Hematopoietic multipotent progenitor cell treated with erythropoietin and hydrocortisone succinate and interleukin-3 and kit ligand, for 8 days (in vitro differentiated cells): Measurements from ENCODE around the gene FBXO17.
"Not testable (repeated sequence)": the region's sequence is repeated elsewhere in the genome, so short reads cannot be mapped to it uniquely, and the experiment has no call there.

Experiments
- DNase-seq: peaks from one replicate; pipeline ENCODE4 v3.0.0-alpha.2; 2015

The FBXO17 gene

DNA sequence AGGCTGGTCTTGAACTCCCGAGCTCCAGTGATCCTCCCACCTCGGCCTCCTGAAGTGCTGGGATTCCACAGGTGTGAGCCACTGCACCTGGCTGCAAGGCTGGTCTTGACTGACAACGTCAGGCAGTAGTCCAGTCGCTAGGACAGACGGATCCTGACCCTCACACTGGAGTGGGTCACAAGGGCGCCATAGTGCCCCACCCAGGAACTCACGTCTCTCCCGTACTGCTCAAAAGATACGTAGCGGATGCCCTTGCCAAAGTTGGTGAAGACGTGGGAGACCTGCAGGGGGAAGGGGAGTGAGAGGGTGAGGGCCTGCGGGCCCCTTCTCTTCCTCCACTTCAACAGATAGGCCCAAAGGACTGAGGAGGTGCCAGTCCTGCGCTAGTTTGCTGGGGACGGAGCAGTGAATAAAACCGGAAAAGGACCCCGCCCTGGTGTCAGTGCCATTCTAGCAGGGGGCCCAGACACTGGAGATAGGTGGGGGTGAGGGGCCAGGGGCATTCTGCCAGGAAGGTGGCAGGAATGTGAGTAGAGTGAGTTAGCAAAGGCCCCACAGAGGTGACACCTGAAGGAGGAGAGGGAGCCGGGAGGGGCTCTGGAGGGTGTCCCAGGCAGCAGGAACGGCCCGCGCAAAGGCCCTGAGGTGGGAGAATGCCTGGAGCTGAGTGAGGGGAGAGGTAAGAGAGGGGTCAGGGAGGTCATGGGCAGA is 32.9 kb downstream of the FBXO17 start:
- no peak for DNase-seq

DNA sequence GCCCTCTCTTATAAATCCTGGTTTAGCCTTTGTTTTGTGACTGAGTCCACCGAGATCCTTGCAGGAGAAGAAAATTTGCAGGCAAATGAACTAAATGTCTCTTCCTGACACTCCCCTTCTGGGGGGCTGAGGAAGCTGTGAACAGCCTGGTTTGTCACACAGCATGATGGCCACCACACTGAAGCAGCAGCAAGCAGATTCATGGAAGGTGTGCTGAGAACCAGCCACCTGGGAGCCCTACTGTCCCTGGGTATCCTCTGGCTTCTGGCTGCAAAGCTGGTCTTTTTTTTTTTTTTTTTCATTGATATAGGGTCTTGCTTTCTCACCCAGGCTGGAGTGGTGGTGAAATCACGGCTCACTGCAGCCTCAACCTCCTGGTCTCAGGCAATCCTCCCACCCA is 33.6 kb downstream of the FBXO17 start:
- DNase-seq = no peak

DNA sequence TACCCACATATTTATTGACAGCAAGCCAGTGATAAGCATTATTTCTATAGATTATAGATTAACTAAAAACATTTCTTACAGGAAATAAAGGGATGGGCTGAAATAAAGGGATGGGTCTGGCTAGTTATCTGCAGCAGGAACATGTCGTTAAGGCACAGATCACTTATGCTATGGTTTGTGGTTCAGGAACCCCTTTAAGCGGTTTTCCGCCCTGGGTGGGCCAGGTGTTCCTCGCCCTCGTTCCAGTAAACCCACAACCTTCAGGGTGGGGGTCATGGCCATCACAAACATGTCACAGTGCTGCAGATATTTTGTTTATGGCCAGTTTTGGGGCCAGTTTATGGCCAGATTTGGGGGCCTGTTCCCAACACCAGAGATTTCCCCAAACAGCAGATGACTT is 34.1 kb downstream of the FBXO17 start:
- DNase-seq = not testable (repeated sequence)

DNA sequence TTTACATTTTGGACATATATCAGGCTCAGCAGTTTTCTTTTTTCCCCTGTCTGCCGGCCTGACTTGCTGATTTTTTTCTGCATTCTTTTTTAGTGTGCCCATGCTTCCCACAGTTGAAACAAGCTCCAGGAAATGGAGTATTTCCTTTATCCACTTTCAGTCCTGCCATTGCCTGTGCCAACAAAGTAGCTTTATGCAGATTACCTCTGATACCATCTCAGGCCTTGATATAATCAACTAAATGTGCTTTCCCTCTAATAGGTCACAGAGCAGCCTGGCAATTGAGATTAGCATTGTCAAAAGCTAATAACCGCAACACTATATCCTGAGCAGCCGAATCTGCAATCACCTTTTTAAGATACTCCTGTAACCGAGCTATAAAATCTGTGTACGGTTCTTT is 35.6 kb downstream of the FBXO17 start:
- DNase-seq = no peak

DNA sequence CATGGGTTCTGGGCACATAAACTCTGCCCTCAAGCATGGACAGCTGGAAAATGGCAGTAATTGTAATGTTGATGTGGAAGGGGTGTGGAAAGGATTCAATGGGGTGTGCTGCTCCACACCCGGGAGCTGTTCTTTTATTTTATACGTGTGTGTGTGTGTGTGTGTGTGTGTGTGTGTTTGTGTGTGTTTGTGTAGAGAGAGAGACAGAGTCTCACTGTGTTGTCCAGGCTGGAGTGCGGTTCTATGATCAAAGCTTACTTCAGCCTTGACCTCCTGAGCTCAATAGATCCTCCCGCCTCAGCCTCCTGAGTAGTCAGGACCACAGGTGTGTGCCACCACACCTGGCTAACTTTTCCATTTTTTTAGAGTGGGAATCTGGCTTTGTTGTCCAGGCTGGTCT is 42.0 kb downstream of the FBXO17 start:
- no peak for DNase-seq

DNA sequence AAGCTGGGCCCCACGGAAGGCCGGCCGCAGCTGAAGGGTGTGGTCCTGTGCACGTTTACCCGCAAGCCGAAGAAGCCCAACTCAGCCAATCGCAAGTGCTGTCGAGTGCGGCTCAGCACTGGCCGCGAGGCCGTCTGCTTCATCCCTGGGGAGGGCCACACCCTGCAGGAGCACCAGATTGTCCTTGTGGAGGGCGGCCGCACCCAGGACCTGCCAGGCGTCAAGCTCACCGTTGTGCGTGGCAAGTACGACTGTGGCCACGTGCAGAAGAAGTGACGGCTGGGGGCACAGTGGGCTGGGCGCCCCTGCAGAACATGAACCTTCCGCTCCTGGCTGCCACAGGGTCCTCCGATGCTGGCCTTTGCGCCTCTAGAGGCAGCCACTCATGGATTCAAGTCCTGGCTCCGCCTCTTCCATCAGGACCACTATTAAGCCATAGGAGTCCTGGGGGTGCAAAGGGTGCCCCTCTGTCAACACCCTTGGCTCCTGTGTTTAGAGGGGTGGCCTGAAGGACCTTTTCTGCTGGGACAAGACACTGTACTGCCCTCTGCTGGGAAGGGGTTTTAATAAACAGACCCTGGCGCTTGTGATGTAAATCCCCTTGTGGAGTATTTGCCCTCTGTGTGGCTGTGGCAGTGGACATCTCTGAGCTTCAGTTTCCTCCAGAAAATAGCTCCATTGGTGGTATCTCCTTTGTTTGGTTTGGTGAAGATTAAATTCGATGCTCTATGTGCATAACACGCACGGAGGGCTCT is 42.9 kb downstream of the FBXO17 start:
- peak; percentile 69 for DNase-seq

DNA sequence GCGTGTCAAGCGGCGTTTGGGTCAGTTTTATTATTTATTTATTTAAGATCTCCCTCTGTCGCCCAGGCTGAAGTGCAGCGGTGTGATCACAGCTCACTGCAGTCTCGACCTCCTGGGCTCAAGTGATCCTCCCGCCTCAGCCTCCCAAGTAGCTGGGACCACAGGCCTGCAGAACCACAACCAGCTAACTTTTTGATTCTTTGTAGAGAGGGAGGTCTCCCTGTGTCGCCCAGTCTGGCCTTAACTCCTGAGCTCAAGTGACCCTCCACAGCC is 44.1 kb downstream of the FBXO17 start:
- no peak for DNase-seq

DNA sequence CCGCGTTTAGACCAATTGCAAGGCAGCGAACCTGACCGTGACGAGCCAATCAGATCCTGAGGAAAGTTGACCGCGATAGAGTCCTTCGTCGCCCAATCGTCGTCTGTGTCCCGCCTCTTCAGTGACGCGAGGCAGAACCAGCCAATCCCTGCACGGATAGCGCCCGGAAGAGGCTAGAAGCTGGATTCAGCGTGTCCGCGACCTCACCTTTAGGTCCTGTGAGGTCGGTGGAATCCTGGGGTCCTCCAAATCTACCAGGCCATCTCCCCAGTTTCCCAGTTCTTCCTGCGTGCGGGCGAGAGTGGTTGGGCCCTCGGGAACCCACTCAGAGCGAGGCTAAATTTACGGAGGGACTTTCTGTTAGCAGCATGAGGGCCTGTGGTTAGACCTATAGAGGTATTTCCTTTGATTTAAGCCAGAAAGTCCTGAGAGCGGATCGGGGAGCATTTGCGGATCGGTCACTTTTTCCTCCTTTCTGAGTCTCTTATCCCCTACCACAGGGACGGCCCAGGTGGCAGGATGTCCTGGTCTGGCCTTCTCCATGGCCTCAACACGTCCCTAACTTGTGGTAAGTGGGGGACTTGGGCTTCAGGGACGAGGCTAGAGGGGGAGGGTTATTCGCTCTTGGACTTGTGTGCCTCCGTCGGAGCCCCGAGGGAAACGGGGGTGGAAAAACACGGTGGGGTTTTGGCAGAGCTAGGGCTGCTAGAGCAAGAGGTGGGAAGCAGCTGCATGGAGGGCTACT is 44.6 kb downstream of the FBXO17 start, which contains the start of gene MRPS12:
Gene MRPS12, plus strand, starts transcription at position 169 of the 745 bp plus-strand sequence. Its CDS starts 351 bp downstream, at position 520.
- DNase-seq = peak; percentile 100

DNA sequence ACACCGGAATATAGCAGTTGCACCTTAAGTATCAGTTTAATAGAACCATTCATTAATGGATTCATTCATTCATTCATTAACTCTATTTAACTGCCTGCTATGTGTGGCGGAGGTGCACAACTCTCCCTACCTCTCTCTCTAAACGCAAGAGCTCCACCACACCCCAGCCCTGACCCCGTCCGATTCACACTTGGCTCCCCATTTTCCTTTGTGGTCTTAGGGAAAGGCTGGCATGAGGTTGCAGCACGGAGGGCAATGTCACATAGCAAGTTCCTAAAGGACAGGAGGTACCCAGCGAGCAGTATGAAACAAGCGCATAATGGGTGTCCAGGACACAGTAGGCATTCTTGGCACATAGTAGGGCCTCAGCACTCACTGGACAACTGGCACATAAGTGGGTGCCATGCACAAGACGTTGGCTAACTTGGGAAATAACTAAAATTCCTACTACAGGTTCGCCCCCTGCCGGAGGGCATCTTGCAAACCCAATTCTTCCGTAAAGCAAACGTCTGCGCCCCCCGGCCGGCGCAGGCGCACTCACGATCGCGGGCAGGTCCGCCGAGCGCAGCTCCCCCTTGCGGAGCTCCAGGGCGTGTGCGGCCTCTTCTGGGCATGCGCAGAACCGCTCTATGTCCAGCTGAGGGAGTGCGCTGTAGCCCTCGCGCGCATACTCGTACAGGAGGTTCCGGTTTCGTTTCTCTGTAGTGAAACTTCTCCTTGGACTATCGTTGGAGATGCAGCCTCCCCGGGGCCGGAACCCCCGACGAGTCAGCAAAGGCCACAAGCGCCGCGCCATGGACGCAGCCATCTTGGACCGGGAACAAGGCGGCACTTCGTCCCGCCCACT is 45.4 kb downstream of the FBXO17 start, which contains the start of gene SARS2:
Gene SARS2, minus strand, starts transcription at position 835 of the 847 bp plus-strand sequence. Its CDS starts 27 bp downstream, at position 808.
- DNase-seq = peak; percentile 95

DNA sequence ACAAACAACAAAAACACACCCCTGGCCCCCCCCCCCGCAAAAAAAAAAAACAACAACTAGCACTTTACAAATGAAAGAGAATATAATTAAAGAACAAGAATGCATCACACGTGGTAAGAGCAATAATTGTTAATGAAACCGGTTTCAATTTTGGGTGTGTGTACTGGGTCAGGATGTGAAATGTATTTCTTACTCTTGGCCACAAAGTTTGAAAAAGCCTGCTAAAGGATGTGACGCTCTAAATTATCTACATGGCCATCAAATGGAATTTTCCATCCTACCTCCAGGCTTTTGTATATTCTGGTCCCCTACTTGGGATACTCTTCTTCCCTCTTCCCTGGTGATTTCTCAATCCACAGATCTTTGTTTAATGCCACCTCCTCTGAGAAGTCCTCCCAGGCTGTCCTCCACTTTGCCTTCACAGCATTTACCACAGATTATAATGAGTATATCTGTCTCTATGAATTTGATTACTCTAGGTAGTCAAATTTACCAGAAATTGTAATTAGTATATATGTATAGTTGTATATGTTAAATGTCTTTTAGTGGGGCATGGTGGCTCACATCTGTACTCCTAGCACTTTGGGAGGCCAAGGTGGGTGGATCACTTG is 47.0 kb downstream of the FBXO17 start:
- no peak for DNase-seq

DNA sequence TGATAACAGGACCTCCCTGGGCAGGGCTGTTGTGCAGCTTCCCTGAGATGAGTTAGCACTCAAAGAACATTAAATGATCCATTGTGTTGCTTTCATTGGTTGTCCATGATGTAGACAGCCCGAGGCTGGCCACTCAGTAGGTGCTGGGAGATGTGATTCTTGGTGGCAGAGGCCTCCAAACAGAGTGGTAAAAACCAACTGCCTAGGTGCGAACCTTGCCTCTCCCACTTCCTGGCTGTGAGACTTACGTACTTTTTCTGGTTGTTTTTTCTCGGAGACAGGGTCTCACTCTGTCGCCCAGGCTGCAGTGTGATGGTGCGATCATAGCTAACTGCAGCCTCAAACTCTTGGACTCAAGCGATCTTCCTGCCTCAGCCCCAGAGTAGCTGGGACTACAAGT is 51.2 kb downstream of the FBXO17 start:
- DNase-seq = no peak

DNA sequence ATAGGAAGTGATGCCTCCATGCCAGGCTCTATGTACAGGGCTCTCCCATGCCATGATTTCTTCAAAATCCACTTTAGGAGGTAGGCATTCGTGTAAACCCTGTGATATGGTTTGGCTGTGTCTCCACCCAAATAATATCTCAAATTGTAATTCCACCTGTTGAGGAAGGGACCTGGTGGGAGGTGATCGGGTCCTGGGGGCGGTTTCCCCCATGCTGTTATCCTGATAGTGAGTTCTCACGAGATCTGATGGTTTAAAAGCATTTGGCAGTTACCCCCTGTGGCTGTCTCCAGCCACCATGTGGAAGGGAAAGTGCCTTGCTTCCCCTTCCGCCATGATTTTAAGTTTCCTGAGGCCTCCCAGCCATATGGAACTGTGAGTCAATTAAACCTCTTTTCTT is 53.1 kb downstream of the FBXO17 start:
- DNase-seq = peak; percentile 12

DNA sequence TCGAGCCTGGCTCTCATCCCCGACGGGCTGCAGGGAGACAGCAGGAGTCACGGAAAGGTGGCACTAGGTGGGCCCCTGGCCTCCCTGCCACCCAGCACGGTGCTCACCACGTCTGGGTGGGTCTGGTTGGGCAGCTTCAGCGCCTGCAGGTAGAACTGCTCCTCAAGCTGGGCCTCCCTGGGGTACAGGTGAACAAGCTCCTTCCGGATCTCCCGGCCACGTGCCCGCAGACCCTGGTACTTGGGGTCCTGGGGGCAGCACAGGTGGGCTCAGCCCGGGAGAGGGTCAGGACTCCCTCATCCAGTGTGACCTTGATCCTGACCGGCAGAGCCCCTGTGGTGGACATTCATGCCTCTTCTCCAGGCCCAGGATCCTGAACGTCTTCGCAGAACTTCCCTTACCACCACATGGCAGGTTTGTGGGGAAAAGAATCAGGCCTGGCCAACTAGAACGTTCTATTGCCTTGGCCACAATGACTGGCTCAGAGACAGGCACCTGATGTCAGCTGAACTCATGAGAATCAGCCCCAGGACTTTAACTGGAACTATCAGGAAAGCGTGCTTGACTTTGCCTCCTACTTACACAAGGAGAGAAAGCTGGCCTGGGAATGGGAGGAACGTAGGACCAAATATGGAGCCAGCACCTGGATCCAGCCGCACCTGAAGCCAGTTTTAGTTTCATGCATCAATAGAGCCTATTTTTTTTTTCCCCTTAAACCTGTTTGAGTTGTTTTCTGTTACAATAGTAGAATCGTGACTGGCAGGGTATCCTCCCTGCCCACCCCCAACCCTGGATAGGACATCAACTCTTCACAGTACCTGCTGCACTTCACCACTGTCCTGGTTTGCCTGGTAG is 53.9 kb downstream of the FBXO17 start:
- no peak for DNase-seq

DNA sequence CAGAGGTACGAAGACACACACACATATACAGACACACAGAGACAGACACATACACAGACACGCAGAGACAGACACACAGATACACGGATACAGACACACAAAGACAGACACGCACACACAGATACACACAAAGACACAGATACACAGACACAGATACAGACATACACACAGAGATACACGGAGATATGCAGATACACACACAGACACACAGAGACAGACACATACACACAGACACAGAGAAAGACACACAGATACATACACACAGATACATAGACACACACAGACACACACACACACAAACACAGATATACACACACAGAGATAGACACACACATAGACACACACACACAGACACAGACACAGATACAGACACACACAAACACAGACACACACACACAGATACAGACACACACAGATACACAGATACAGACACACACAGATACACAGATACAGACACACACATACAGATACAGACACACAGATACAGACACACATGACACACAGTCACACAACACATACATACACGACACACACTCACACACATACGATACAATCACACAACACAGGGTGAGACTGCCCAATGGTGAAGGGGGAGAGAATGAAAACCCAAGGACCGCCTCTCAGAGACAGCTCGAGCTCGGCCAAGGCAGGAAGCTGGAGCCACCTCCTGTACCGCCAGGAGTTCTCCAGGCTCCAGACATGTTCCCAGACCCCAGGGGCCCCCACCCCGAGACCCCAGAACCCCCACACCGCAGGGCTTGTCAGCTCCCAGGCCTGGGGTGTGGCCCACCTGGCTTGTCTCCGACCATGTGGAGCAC is 54.7 kb downstream of the FBXO17 start:
- DNase-seq = no peak

DNA sequence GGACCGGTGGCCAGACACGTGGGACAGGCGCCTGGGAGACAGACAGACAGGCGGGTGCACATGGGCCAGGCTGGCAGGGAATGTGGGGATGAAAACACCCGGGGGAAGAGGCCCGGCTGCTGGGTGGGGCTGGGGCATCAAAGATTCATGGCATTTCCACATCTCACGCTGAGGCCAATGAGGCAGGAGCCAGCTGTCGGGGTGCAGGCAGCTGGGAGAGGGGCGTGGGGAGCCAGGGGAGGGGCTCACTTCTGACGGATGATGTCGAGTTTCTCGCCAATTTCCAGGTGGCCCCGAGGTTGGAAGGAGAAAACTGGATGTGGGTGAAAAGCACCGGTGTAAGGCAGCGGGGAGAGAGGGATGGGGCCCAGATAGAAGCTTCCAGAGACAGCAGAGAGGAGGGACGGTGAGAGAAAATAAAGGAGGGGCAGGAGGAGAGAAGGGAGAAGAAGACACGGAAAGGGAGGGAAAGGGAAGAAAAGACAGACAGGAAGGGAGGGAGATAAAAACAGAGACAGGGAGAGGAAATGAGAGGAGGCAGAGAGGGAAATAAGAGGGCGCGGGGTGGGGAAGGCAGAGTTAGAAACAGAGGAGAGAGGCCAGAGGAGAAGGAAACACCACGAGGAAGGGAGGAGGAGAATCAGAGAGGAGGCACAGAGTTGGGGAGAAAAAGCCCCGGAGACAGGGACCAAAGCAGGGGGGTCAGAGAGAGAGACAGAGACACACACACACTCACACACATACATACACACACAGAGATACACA is 55.5 kb downstream of the FBXO17 start:
- no peak for DNase-seq

DNA sequence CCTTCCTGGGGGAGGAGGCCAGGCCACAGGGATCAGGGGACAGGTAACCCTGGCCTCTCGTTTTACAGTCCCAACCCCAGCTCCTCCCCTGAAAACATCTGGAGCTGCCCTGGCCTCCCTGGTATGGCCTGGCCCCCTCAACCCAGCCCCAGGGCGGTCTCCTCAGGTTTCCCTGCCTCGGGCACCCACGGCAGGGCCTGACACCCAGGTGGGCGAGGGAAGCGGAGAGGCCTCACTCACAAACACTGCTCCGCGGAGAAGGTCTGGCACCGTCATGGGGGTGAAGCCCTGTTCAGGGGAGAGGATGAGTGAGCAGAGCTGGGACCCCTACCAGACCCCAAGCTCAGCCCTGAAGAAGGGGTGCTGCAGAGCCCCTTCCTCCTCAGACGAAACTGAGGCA is 57.0 kb downstream of the FBXO17 start:
- DNase-seq = no peak

DNA sequence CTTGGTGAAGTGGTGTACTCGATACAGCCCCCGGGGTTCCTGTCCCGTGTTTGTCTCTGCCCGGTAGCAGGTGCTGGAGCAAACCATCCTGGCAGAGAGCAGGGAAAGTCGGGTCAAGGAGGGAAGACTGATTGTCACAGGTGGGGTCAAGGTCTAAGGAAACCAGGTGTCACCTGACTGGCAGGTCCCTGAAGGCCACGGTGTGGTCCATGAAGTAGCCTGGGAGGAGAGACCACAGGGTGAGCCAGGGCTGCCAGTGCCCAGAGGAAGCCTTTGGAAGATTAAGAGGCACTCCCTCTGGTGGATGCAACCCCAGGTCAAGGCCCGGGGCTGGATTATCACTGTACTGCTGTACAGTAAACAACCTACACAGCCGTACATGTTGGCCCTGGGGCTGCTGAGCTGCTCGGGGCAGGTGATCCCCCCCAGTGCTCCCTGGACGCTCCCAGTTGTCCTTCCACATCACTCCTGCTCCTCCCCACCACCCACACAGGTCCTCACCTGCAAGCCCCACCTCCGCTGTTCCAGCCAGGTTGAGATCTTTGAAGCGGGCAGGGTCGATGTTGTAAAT is 57.5 kb downstream of the FBXO17 start:
- DNase-seq = peak; percentile 38

DNA sequence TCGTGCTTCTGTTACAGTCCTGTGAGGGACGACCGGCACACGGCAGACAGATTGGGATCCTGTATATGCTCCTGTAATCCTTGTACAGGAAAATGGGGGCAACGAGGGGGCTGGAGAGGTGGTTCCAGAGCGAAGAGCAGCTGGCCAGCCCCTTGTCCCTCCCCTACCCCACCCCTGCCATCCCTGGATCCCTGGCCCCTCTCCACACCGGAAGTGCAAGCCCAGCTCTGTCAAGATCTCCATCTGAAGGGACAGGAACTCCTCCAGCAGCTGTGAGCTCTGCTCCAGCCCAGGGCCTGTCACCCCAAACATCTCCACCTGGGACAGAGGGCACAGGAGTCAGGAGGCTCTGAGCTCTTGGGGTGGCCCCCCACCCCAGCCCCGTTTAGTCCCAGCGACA is 58.0 kb downstream of the FBXO17 start:
- no peak for DNase-seq
